ENCODE data around the gene DHRS2.
"Not testable (repeated sequence)": the region's sequence is repeated elsewhere in the genome, so short reads cannot be mapped to it uniquely, and the experiment has no call there.

The DHRS2 gene

GRCh38 chr14:23650506-23650905, 14.3 kb downstream of the DHRS2 start:
- no peak for FAIRE-seq

GRCh38 chr14:23653051-23653450, 16.9 kb downstream of the DHRS2 start:
- FAIRE-seq = no peak

- FAIRE-seq = no peak
Observed at GRCh38 chr14:23654231-23654630, 18.1 kb downstream of the DHRS2 start.

- no peak for FAIRE-seq
Observed at GRCh38 chr14:23657959-23658470, 21.9 kb downstream of the DHRS2 start.

- no peak for FAIRE-seq
Observed at GRCh38 chr14:23660290-23661226, 24.4 kb downstream of the DHRS2 start.

GRCh38 chr14:23661542-23661941, 25.4 kb downstream of the DHRS2 start:
- FAIRE-seq = no peak

- no peak for FAIRE-seq
Observed at GRCh38 chr14:23663127-23663526, 27.0 kb downstream of the DHRS2 start.

GRCh38 chr14:23663711-23664110, 27.5 kb downstream of the DHRS2 start:
- FAIRE-seq = no peak

- no peak for FAIRE-seq
Observed at GRCh38 chr14:23664207-23664885, 28.2 kb downstream of the DHRS2 start.

- no peak for FAIRE-seq
Observed at GRCh38 chr14:23665302-23666016, 29.3 kb downstream of the DHRS2 start.

- FAIRE-seq = no peak
Observed at GRCh38 chr14:23667134-23667533, 31.0 kb downstream of the DHRS2 start.

GRCh38 chr14:23669441-23669840, 33.3 kb downstream of the DHRS2 start:
- FAIRE-seq = no peak

GRCh38 chr14:23670481-23670880, 34.3 kb downstream of the DHRS2 start:
- FAIRE-seq = no peak

- no peak for FAIRE-seq
Observed at GRCh38 chr14:23672200-23672599, 36.0 kb downstream of the DHRS2 start.

- FAIRE-seq = no peak
Observed at GRCh38 chr14:23675337-23675736, 39.2 kb downstream of the DHRS2 start.

- FAIRE-seq = no peak
Observed at GRCh38 chr14:23675906-23676305, 39.7 kb downstream of the DHRS2 start.

GRCh38 chr14:23681337-23681736, 45.2 kb downstream of the DHRS2 start:
- no peak for FAIRE-seq

GRCh38 chr14:23689709-23690514, 53.7 kb downstream of the DHRS2 start:
- not testable (repeated sequence) for FAIRE-seq

GRCh38 chr14:23692416-23692815, 56.3 kb downstream of the DHRS2 start:
- FAIRE-seq = no peak

GRCh38 chr14:23693252-23693775, 57.1 kb downstream of the DHRS2 start:
- no peak for FAIRE-seq

- FAIRE-seq = no peak
Observed at GRCh38 chr14:23694085-23694948, 58.2 kb downstream of the DHRS2 start.
